Activated T-helper 2 cell treated with anti-CD3 and anti-CD28 coated beads, Interferon-gamma antibody, Interleukin-2, Interleukin-4, amounts not matched to agents 10 μg/mL and 5 μg/mL and 100 μg/mL, durations not matched to agents 14 hours and 24 hours and 36 hours (primary cell): ENCODE data around the gene ARPC5. TPM values are rescaled to one million over a fixed set of nuclear protein-coding genes. Genes with fewer than 3 reads are reported as not detected.

Experiments used
- DNase-seq: peaks from one replicate; pipeline ENCODE4 v3.0.0; 2021; ENCODE audit warnings: low spot score
- H3K27ac Mint-ChIP-seq: one replicate; pipeline ENCODE4 v1.8.0; 2021; ENCODE audit warnings: mixed read lengths
- H3K27me3 Mint-ChIP-seq: one replicate; pipeline ENCODE4 v1.8.0; 2021; ENCODE audit warnings: low read depth, mixed read lengths
- H3K36me3 Mint-ChIP-seq: one replicate; pipeline ENCODE4 v1.8.0; 2021; ENCODE audit warnings: low read depth, mixed read lengths
- H3K4me1 Mint-ChIP-seq: one replicate; pipeline ENCODE4 v1.8.0; 2021; ENCODE audit warnings: low read depth, mixed read lengths
- H3K4me3 Mint-ChIP-seq: one replicate; pipeline ENCODE4 v1.8.0; 2021; ENCODE audit warnings: low read depth, mild to moderate bottlenecking, moderate library complexity, mixed read lengths
- H3K9me3 Mint-ChIP-seq: one replicate; pipeline ENCODE4 v1.8.0; 2021; ENCODE audit warnings: mixed read lengths
- intact Hi-C: fragments of 100-400 bp; cut with micrococcal nuclease; formaldehyde crosslinking; loops from one replicate; pipeline ENCODE4 v1.15.1; 2023
- total RNA-seq: library from RNA; stranded (reverse); gene quantifications from 2 replicates; pipeline ENCODE4 v1.2.3, GENCODE V29; 2022

ARPC5 gene
- total RNA-seq, 1 donor from 2014 or later: 169 TPM

GRCh38 chr1:183589874-183590243 is 45.7 kb downstream of the ARPC5 start:
- intact Hi-C loops: loop anchor here (2.0 kb wide), 1 partner anchor 33 kb away; no protein-coding TSS in a partner anchor

GRCh38 chr1:183589384-183589783 is 46.2 kb downstream of the ARPC5 start:
- peaks cover 48% of the 10 kb centered on the region for H3K4me1 Mint-ChIP-seq
- H3K9me3 Mint-ChIP-seq: no peaks in the 10 kb centered on the region
- no peak for DNase-seq
- H3K4me3 Mint-ChIP-seq: peak overlapping the region; percentile 28
- H3K36me3 Mint-ChIP-seq: peaks cover 2% of the 10 kb centered on the region
- no peaks in the 10 kb centered on the region for H3K27me3 Mint-ChIP-seq
- peak overlapping the region; percentile 21 for H3K27ac Mint-ChIP-seq
- intact Hi-C loops: no loop called here

More at GRCh38 chr1:183589874-183590243, 45.7 kb downstream of the ARPC5 start:
- Mint-ChIP-seq H3K36me3 (peaks cover 2% of the 10 kb centered on the region), H3K4me1 (peaks cover 46% of the 10 kb centered on the region), H3K27ac (peak overlapping the region; percentile 21), H3K9me3 (no peaks in the 10 kb centered on the region), H3K4me3 (peak overlapping the region; percentile 37), H3K27me3 (no peaks in the 10 kb centered on the region)
- no peak for DNase-seq

- H3K4me1 Mint-ChIP-seq: peaks cover 48% of the 10 kb centered on the region
- peak overlapping the region; percentile 22 for H3K4me3 Mint-ChIP-seq
- H3K36me3 Mint-ChIP-seq: peaks cover 2% of the 10 kb centered on the region
- no peak overlapping the region for H3K27ac Mint-ChIP-seq
- no peak for DNase-seq
- no peaks in the 10 kb centered on the region for H3K27me3 Mint-ChIP-seq
- intact Hi-C loops: no loop called here
- no peaks in the 10 kb centered on the region for H3K9me3 Mint-ChIP-seq
Observed at GRCh38 chr1:183588827-183589226, 46.8 kb downstream of the ARPC5 start.

- peaks cover 2% of the 10 kb centered on the region for H3K36me3 Mint-ChIP-seq
- H3K4me1 Mint-ChIP-seq: peaks cover 33% of the 10 kb centered on the region
- intact Hi-C loops: no loop called here
- H3K27ac Mint-ChIP-seq: no peak overlapping the region
- H3K9me3 Mint-ChIP-seq: no peaks in the 10 kb centered on the region
- no peak for DNase-seq
- no peak overlapping the region for H3K4me3 Mint-ChIP-seq
- H3K27me3 Mint-ChIP-seq: no peaks in the 10 kb centered on the region
Observed at GRCh38 chr1:183586926-183587325, 48.7 kb downstream of the ARPC5 start.

GRCh38 chr1:183586455-183586854 is 49.1 kb downstream of the ARPC5 start:
- Mint-ChIP-seq H3K4me1 (peaks cover 33% of the 10 kb centered on the region), H3K4me3 (no peak overlapping the region), H3K36me3 (peaks cover 2% of the 10 kb centered on the region), H3K27ac (no peak overlapping the region), H3K9me3 (no peaks in the 10 kb centered on the region), H3K27me3 (no peaks in the 10 kb centered on the region)
- intact Hi-C loops: no loop called here
- DNase-seq: no peak

GRCh38 chr1:183585038-183585437 is 50.5 kb downstream of the ARPC5 start:
- H3K27me3 Mint-ChIP-seq: no peaks in the 10 kb centered on the region
- intact Hi-C loops: no loop called here

GRCh38 chr1:183584147-183584546 is 51.4 kb downstream of the ARPC5 start:
- intact Hi-C loops: no loop called here
- Mint-ChIP-seq H3K36me3 (peaks cover 2% of the 10 kb centered on the region), H3K9me3 (no peaks in the 10 kb centered on the region), H3K27ac (no peak overlapping the region), H3K4me1 (peaks cover 26% of the 10 kb centered on the region), H3K4me3 (no peak overlapping the region), H3K27me3 (no peaks in the 10 kb centered on the region)
- DNase-seq: no peak

More at GRCh38 chr1:183585038-183585437, 50.5 kb downstream of the ARPC5 start:
- peaks cover 29% of the 10 kb centered on the region for H3K4me1 Mint-ChIP-seq
- H3K36me3 Mint-ChIP-seq: peaks cover 2% of the 10 kb centered on the region
- no peak for DNase-seq
- H3K4me3 Mint-ChIP-seq: no peak overlapping the region
- no peaks in the 10 kb centered on the region for H3K9me3 Mint-ChIP-seq
- H3K27ac Mint-ChIP-seq: no peak overlapping the region

DNA sequence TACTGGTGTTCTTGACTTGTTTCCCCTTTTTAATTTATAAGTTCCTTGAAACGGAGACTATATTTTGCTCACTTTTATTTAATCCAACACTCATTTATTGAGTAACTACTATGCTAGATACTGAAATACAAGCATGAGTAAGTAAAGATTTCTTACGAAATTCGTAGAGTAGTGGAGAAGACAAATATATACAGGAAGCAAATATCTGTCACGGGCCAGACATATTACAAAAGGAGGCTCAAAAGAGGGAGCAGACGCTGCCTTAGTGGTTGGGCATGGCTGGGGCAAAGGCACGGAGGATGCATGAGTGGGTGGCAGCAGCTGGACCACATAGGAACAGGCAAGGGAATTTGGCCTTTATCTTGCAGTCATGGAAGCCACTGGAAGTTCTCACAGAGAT is 52.1 kb downstream of the ARPC5 start:
- peaks cover 2% of the 10 kb centered on the region for H3K36me3 Mint-ChIP-seq
- no peaks in the 10 kb centered on the region for H3K27me3 Mint-ChIP-seq
- intact Hi-C loops: no loop called here
- H3K4me3 Mint-ChIP-seq: no peak overlapping the region
- H3K27ac Mint-ChIP-seq: no peak overlapping the region
- peaks cover 19% of the 10 kb centered on the region for H3K4me1 Mint-ChIP-seq
- no peak for DNase-seq
- H3K9me3 Mint-ChIP-seq: no peaks in the 10 kb centered on the region

DNA sequence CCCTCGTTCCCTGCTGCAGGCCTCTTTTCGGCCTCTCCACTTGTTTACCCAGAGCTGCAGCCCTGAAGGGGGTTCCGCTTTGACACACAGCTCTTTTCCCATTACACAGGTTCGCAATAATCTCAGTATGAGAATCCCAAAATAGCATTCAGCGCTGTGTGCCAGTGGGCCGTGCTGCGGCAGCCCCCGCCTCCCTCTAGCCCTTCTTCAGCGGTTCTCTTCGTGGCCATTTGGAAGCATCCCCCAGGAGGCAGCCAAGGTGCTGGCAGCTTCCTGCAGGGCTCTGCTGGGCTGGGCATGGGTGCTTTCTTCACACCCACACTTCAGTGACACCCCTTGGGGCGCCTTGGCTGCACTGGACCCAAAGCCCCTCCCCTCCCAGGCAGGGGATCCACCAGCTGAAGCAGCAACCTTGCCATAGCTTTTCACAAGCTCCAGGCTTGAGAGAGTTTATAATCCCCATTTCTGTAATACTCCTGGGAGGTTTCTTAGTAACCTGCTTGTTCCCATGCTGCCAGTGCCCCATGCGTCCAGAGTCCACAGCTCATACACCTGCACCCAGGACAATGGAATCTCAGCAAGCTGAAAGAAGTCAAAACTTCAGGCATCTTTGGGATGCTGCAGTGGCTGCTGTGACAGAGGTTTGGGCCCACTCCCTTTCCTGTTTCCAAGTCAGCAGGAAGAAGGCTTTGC is 53.4 kb downstream of the ARPC5 start:
- peaks cover 2% of the 10 kb centered on the region for H3K36me3 Mint-ChIP-seq
- intact Hi-C loops: no loop called here
- H3K9me3 Mint-ChIP-seq: no peaks in the 10 kb centered on the region
- no peaks in the 10 kb centered on the region for H3K27me3 Mint-ChIP-seq
- H3K4me1 Mint-ChIP-seq: peaks cover 18% of the 10 kb centered on the region
- H3K27ac Mint-ChIP-seq: no peak overlapping the region
- no peak for DNase-seq
- H3K4me3 Mint-ChIP-seq: no peak overlapping the region

DNA sequence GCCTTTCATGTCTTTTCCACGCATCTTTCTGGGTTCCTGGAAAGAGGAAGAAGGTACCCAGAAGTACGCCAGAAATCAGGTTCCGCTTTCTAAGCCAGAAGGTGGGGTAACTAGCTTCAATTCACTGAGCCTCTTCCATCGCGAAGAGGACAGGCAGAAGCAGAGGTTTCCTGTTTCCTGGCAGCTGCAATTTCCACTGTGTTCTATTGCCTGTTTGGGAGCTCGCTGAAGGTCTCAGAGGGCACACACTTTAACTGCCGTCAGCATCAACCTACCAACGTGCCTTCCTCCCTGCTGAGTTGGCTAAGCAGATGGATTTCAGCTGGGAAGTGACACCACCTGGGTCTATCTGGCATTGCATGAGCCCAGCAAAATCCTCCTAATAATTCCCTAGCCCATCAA is 55.3 kb downstream of the ARPC5 start:
- intact Hi-C loops: no loop called here
- no peaks in the 10 kb centered on the region for H3K9me3 Mint-ChIP-seq
- H3K27me3 Mint-ChIP-seq: no peaks in the 10 kb centered on the region
- H3K4me1 Mint-ChIP-seq: peaks cover 18% of the 10 kb centered on the region
- H3K4me3 Mint-ChIP-seq: peak overlapping the region; percentile 26
- peak overlapping the region; percentile 59 for H3K27ac Mint-ChIP-seq
- DNase-seq: no peak
- no peaks in the 10 kb centered on the region for H3K36me3 Mint-ChIP-seq

DNA sequence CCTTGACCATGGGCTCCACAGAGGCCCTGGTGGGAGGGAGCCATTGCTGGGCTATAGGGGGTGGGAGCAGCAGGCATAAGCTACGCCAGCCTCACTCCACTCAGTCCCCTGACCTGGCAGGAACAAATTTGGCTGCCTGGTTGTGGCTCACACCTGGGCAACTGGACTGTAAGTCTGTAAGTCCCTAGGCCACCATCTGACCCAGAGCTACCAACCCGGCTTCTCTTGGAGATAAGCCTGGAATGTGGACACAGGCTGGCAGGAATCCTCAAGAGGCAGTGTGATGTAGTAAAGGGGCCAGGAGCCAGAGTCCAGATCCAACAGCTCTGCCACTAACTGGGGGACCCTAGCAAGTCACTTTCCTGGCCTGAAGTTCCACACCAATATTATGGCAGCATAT is 56.7 kb downstream of the ARPC5 start:
- no peak for DNase-seq
- H3K36me3 Mint-ChIP-seq: no peaks in the 10 kb centered on the region

GRCh38 chr1:183577897-183578465 is 57.6 kb downstream of the ARPC5 start:
- no peak overlapping the region for H3K27ac Mint-ChIP-seq
- intact Hi-C loops: no loop called here

More for the DNA sequence above, 56.7 kb downstream of the ARPC5 start:
- Mint-ChIP-seq H3K27ac (no peak overlapping the region), H3K9me3 (no peaks in the 10 kb centered on the region), H3K27me3 (no peaks in the 10 kb centered on the region), H3K4me1 (peaks cover 13% of the 10 kb centered on the region), H3K4me3 (no peak overlapping the region)
- intact Hi-C loops: no loop called here

DNA sequence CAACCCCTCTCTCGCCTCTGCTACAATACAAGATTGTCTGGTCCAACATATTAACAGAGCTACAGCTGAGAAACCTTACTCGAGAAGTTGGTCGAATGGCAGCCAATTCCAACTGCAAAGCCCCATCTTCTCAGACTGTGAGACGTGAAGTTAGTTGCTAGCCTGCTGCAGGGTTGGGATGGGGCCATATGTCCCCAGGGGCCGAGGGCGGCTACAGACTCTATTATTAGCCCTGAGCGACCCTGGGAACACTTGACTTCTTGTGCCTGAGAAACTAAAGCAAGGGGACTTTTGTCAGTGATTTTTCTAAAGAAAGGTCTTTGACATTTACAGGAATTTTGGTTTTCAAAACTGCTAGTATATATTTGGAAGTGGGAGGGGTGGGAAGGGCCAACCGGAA is 59.0 kb downstream of the ARPC5 start:
- Mint-ChIP-seq H3K9me3 (no peaks in the 10 kb centered on the region), H3K4me3 (no peak overlapping the region), H3K27ac (no peak overlapping the region), H3K4me1 (peaks cover 13% of the 10 kb centered on the region), H3K27me3 (no peaks in the 10 kb centered on the region), H3K36me3 (no peaks in the 10 kb centered on the region)
- DNase-seq: no peak
- intact Hi-C loops: no loop called here

More at GRCh38 chr1:183577897-183578465, 57.6 kb downstream of the ARPC5 start:
- Mint-ChIP-seq H3K27me3 (no peaks in the 10 kb centered on the region), H3K4me1 (peaks cover 13% of the 10 kb centered on the region), H3K9me3 (no peaks in the 10 kb centered on the region), H3K36me3 (no peaks in the 10 kb centered on the region), H3K4me3 (no peak overlapping the region)
- no peak for DNase-seq
